H1 (cell line): ENCODE data around the gene STYK1. TPM values are rescaled to one million over a fixed set of nuclear protein-coding genes. Genes with fewer than 3 reads are reported as not detected.

Experiments
- BACH1 ChIP-seq: IDR thresholded peaks from 2 replicates; pipeline ENCODE4 v1.6.1; 2012; ENCODE audit warnings: low read length, improper control_type of control experiment
- CBX8 ChIP-seq: fragments of 300-800, 300-1000 bp; sonication (generic); IDR thresholded peaks from 2 replicates; pipeline ENCODE4 v1.7.1; 2016; ENCODE audit warnings: low read depth, low read length, borderline replicate concordance
- CHD7 ChIP-seq: fragments of 300-600 bp; sonication (generic); IDR thresholded peaks from 2 replicates; pipeline ENCODE4 v1.7.1; 2012; ENCODE audit warnings: low read length, moderate library complexity, mild to moderate bottlenecking, inconsistent platforms; ENCODE audit not compliant: insufficient replicate concordance
- CTBP2 ChIP-seq: IDR thresholded peaks from 2 replicates; pipeline ENCODE4 v1.7.0; 2011; ENCODE audit warnings: borderline replicate concordance, mild to moderate bottlenecking, moderate library complexity, mixed read lengths, low read length; ENCODE audit not compliant: insufficient read depth, insufficient read length
- E2F6 ChIP-seq: IDR thresholded peaks from 2 replicates; pipeline ENCODE4 v1.6.1; 2012; ENCODE audit warnings: inconsistent platforms
- HDAC2 ChIP-seq, 2 experiments: fragments of 300-600 bp in 1 of 2; sonication (generic) in 1 of 2; IDR thresholded peaks; 2 replicates each; pipeline ENCODE4 v1.6.1; 2011 to 2012; ENCODE audit warnings: low read depth in 2 of 2, low read length in 2 of 2, mild to moderate bottlenecking in 2 of 2, moderate library complexity in 2 of 2, borderline replicate concordance in 1 of 2, inconsistent platforms in 1 of 2
- JUND ChIP-seq: IDR thresholded peaks from 2 replicates; pipeline ENCODE4 v1.6.1; 2011; ENCODE audit warnings: mild to moderate bottlenecking, improper control_type of control experiment, low read length
- KDM1A ChIP-seq: fragments of 200-600, 300-600 bp; sonication (generic); IDR thresholded peaks from 2 replicates; pipeline ENCODE4 v1.7.1; 2016; ENCODE audit warnings: mild to moderate bottlenecking, low read length, borderline replicate concordance
- POLR2AphosphoS5 ChIP-seq: IDR thresholded peaks from 2 replicates; pipeline ENCODE4 v1.6.1; 2011; ENCODE audit warnings: low read depth, low read length
- TAF7 ChIP-seq: optimal IDR thresholded peaks from 2 replicates; pipeline ENCODE3; 2011; ENCODE audit warnings: low read depth, mild to moderate bottlenecking, inconsistent platforms, low read length, moderate library complexity, borderline replicate concordance
- TEAD4 ChIP-seq: IDR thresholded peaks from 2 replicates; pipeline ENCODE4 v1.6.1; 2012; ENCODE audit warnings: low read depth, low read length, inconsistent platforms, mixed read lengths
- polyA plus RNA-seq, 7 experiments: library from polyadenylated mRNA; depleted of rRNA in 3 of 7; stranded (reverse) in 5 of 7; unstranded in 2 of 7; fragments of >200 nt in 5 of 7; fragments of 200-250 nt in 2 of 7; gene quantifications; 1 replicate in 5 of 7; 2 replicates in 1 of 7; 4 replicates in 1 of 7; pipeline versions ENCODE4 v1.2.1 to v1.2.3, GENCODE V29; 2011 to 2013; ENCODE audit warnings: missing spikeins in 2 of 7, mixed read lengths in 2 of 7
- total RNA-seq: library from RNA; stranded (reverse); fragmentation: NEBNext Ultra II Directional; extraction: Animal tissue kit (Norgen Biotek cat#: 25700); gene quantifications from 2 replicates; pipeline ENCODE4 v1.2.1, GENCODE V29; 2021

The STYK1 gene
- total and polyA plus RNA-seq, 2 of the 8 experiments (the other 6 are each of a cell fraction or from before 2014, with no cell fraction given), result 0.38 to 1.1 TPM

GRCh38 chr12:10617863-10618262 lies 56.0 kb downstream of the STYK1 start (continued):
- no peak for TF ChIP-seq CHD7
- TF ChIP-seq HDAC2 (IDR thresholded peaks at IDR 0.05; ENCODE audit: borderline replicate concordance in 1 of 2, low read depth in 2 of 2, low read length in 2 of 2), result no peak
- no peak for TF ChIP-seq TEAD4
- TF ChIP-seq JUND, result no peak
- no peak for TF ChIP-seq KDM1A
- no peak for TF ChIP-seq CTBP2
- TF ChIP-seq E2F6, result no peak
- no peak for TF ChIP-seq CBX8
- no peak for TF ChIP-seq TAF7
- TF ChIP-seq BACH1, result no peak
- TF ChIP-seq POLR2AphosphoS5, result no peak
